AG04450 (cell line): ENCODE results near the gene TUSC2. TPM values are rescaled to one million over a fixed set of nuclear protein-coding genes. Genes with fewer than 3 reads are reported as not detected.

Experiments used
- CTCF ChIA-PET: fragments of 300-600, 350-600 bp; formaldehyde crosslinking; extraction: SDS; loops from one replicate; lab custom pipeline; 2022; ENCODE audit warnings: antibody characterized with exemption, inconsistent platforms; lab: Charles Lee
- POLR2A ChIA-PET: fragments of 350-600 bp; formaldehyde crosslinking; extraction: SDS; loops from one replicate; lab custom pipeline; 2021; ENCODE audit warnings: antibody characterized with exemption, inconsistent platforms; lab: Yijun Ruan, JAX
- DNase-seq: peaks from one replicate; pipeline ENCODE4 v3.0.0-alpha.2; 2011; ENCODE audit warnings: low read depth, low spot score
- H3K27ac ChIP-seq: one replicate; pipeline ENCODE4 v1.5.1; 2012; ENCODE audit warnings: low read depth, low read length, control low read depth
- H3K27me3 ChIP-seq: one replicate; pipeline ENCODE4 v1.6.0; 2012; ENCODE audit warnings: low read length; ENCODE audit not compliant: control insufficient read depth, insufficient read depth
- H3K4me3 ChIP-seq: 2 replicates; pipeline ENCODE4 v1.5.1; 2011; ENCODE audit warnings: mild to moderate bottlenecking, low read depth, low read length, control low read depth
- H3K9me3 ChIP-seq: 2 replicates; pipeline ENCODE4 v1.5.1; 2012; ENCODE audit warnings: low read length; ENCODE audit not compliant: control insufficient read depth, insufficient read depth
- polyA plus RNA-seq: library from polyadenylated mRNA; depleted of rRNA; stranded (reverse); fragments of >200 nt; gene quantifications from 2 replicates; pipeline ENCODE4 v1.2.3, GENCODE V29; 2011
- TF ChIP-seq, protein P1 (sequence below): IDR thresholded peaks from 2 replicates; pipeline ENCODE4 v1.5.1; 2011; ENCODE audit warnings: low read depth, low read length, control low read depth, inconsistent platforms

Gene TUSC2
- polyA plus RNA-seq, 1 experiment: 25.3 TPM

GRCh38 chr3:50337175-50337861, 9.3 kb upstream of the TUSC2 start:
- CTCF ChIA-PET: interaction anchor here (0.5 to 2.4 kb wide), 6 partner anchors 11 to 501 kb away, joined by 3 to 15 read pairs (median 6); no protein-coding TSS in a partner anchor
- no peaks in the 10 kb centered on the region; the same call in 1 of the 2 replicates for H3K9me3 ChIP-seq
- POLR2A ChIA-PET: interaction anchor here (0.6 to 2.4 kb wide), 14 partner anchors 9 to 1675 kb away, joined by 3 to 22 read pairs (median 4); partner anchors contain the start of genes CYB561D2, HYAL3, NAA80 and NPRL2
- TF ChIP-seq, protein P1, sequence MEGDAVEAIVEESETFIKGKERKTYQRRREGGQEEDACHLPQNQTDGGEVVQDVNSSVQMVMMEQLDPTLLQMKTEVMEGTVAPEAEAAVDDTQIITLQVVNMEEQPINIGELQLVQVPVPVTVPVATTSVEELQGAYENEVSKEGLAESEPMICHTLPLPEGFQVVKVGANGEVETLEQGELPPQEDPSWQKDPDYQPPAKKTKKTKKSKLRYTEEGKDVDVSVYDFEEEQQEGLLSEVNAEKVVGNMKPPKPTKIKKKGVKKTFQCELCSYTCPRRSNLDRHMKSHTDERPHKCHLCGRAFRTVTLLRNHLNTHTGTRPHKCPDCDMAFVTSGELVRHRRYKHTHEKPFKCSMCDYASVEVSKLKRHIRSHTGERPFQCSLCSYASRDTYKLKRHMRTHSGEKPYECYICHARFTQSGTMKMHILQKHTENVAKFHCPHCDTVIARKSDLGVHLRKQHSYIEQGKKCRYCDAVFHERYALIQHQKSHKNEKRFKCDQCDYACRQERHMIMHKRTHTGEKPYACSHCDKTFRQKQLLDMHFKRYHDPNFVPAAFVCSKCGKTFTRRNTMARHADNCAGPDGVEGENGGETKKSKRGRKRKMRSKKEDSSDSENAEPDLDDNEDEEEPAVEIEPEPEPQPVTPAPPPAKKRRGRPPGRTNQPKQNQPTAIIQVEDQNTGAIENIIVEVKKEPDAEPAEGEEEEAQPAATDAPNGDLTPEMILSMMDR: no peak
- no peaks in the 10 kb centered on the region for H3K27me3 ChIP-seq
- H3K4me3 ChIP-seq: peak overlapping the region; percentile 98
- peak overlapping the region; percentile 96 for H3K27ac ChIP-seq
- DNase-seq: peak; percentile 99

GRCh38 chr3:50336452-50337174, 8.6 kb upstream of the TUSC2 start:
- no peaks in the 10 kb centered on the region; the same call in 1 of the 2 replicates for H3K9me3 ChIP-seq
- H3K27ac ChIP-seq: peak overlapping the region; percentile 96
- ChIA-PET POLR2A (interaction anchor here (0.6 to 2.4 kb wide), 13 partner anchors 9 to 1675 kb away, joined by 3 to 22 read pairs (median 5); partner anchors contain the start of genes CYB561D2, HYAL3, NAA80 and NPRL2), CTCF (interaction anchor here (0.5 to 2.4 kb wide), 7 partner anchors 11 to 501 kb away, joined by 3 to 15 read pairs (median 4); no protein-coding TSS in a partner anchor)
- peak overlapping the region; percentile 98 for H3K4me3 ChIP-seq
- TF ChIP-seq, protein P1: peak; percentile 1; the same call in 1 of the 2 replicates
- DNase-seq: no peak
- H3K27me3 ChIP-seq: no peaks in the 10 kb centered on the region

- H3K27me3 ChIP-seq: no peaks in the 10 kb centered on the region
- ChIA-PET CTCF (interaction anchor here (0.6 to 0.9 kb wide), 2 partner anchors 10 to 280 kb away, joined by 3 to 4 read pairs; no protein-coding TSS in a partner anchor), POLR2A (no interaction called here)
- no peak overlapping the region for H3K27ac ChIP-seq
- peak overlapping the region; percentile 17; the same call in 1 of the 2 replicates for H3K4me3 ChIP-seq
- no peaks in the 10 kb centered on the region; the same call in 1 of the 2 replicates for H3K9me3 ChIP-seq
- TF ChIP-seq, protein P1: no peak
- no peak for DNase-seq
Observed at GRCh38 chr3:50334339-50335075, 6.5 kb upstream of the TUSC2 start.

- TF ChIP-seq, protein P1: no peak
- POLR2A ChIA-PET: interaction anchor here (0.7 to 0.8 kb wide), 2 partner anchors 10 to 35 kb away, joined by 3 read pairs; partner anchors contain the start of genes HYAL3 and NAA80
- Histone ChIP-seq H3K27me3 (no peaks in the 10 kb centered on the region), H3K4me3 (no peak overlapping the region), H3K9me3 (no peaks in the 10 kb centered on the region; the same call in 1 of the 2 replicates), H3K27ac (peak overlapping the region; percentile 47)
- CTCF ChIA-PET: interaction anchor here (0.9 kb wide), 1 partner anchor 9 kb away, joined by 4 read pairs; no protein-coding TSS in a partner anchor
- DNase-seq: no peak
Observed at GRCh38 chr3:50333744-50334328, 5.8 kb upstream of the TUSC2 start.
